ENCODE measurements around the gene COL10A1.

The COL10A1 gene

DNA sequence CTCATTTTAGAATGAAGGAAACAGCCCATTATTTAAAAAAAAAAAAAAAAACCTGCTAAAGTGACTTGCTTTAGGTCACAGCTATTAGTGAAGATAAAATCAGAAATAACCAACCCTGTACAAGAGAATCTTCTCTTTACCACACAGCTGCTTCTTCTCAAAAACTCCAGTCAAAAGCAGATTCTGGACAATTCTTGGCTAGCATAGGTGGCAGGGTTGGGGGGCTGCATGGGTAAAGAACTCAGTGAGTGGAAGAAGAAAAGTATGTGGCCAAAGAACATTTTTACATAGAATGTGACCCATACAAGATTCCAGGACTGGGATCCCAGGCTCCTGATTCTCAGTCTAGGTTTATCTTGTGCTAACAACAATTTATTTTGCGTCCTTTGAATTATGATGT is 55.8 kb downstream of the COL10A1 start:
- TF ChIP-seq, protein P1, sequence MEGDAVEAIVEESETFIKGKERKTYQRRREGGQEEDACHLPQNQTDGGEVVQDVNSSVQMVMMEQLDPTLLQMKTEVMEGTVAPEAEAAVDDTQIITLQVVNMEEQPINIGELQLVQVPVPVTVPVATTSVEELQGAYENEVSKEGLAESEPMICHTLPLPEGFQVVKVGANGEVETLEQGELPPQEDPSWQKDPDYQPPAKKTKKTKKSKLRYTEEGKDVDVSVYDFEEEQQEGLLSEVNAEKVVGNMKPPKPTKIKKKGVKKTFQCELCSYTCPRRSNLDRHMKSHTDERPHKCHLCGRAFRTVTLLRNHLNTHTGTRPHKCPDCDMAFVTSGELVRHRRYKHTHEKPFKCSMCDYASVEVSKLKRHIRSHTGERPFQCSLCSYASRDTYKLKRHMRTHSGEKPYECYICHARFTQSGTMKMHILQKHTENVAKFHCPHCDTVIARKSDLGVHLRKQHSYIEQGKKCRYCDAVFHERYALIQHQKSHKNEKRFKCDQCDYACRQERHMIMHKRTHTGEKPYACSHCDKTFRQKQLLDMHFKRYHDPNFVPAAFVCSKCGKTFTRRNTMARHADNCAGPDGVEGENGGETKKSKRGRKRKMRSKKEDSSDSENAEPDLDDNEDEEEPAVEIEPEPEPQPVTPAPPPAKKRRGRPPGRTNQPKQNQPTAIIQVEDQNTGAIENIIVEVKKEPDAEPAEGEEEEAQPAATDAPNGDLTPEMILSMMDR (IDR thresholded peaks at IDR 0.05; ENCODE audit: low read depth, low read length): no peak
- no peak overlapping the region for H3K4me3 ChIP-seq (ENCODE audit: low read depth, low read length)
